HepG2 (cell line): ENCODE measurements around the gene C19orf38. TPM values are rescaled to one million over a fixed set of nuclear protein-coding genes. Genes with fewer than 3 reads are reported as not detected.

Experiments used
- ATAC-seq: fragments of 200-7000 bp; cut with Tn5 transposase; 3 replicates; pipeline ENCODE4 v1.9.1; 2020; ENCODE audit warnings: mild to moderate bottlenecking, moderate library complexity
- BruUV-seq: library from RNA; stranded (reverse); fragments of 400-500 nt; replicated peaks from 2 replicates; lab custom pipeline; 2021; lab: Mats Ljungman, UMichigan
- CTCF ChIA-PET: fragments of 300-600 bp; formaldehyde crosslinking; extraction: SDS; loops from one replicate; lab custom pipeline; 2021; ENCODE audit warnings: low total read pairs, inconsistent platforms, low intra/inter-chr PET ratio; lab: Yijun Ruan, JAX
- POLR2A ChIA-PET: fragments of 350-600 bp; sonication (Branson Sonifier 250); formaldehyde crosslinking; loops from one replicate; lab custom pipeline; 2020; ENCODE audit warnings: antibody characterized with exemption, inconsistent platforms; lab: Yijun Ruan, JAX
- DNase-seq: peaks from one replicate; pipeline ENCODE4 v3.0.0-alpha.2; 2015; ENCODE audit warnings: low spot score
- FAIRE-seq: peaks from 3 replicates; lab custom pipeline; 2011; peaks lifted over from hg19 to GRCh38; lab: Jason Lieb, UNC
- H2AFZ ChIP-seq: one replicate; pipeline ENCODE4 v1.6.1; 2011; ENCODE audit warnings: low read length, inconsistent platforms
- H3K27ac ChIP-seq: fragments of 300-600 bp; 3 replicates; pipeline ENCODE4 v1.8.0; 2011; ENCODE audit warnings: mixed run types, mild to moderate bottlenecking, mixed read lengths, low read length, inconsistent platforms; ENCODE audit not compliant: insufficient read depth; ENCODE audit errors: extremely low read length
- H3K27me3 ChIP-seq, 2 experiments: fragments of 200-600 bp in 1 of 2; 2 replicates in 1 of 2; 3 replicates in 1 of 2; pipeline versions ENCODE4 v1.6.0 to v1.8.0; 2011; ENCODE audit warnings: low read length in 2 of 2, mild to moderate bottlenecking in 2 of 2, moderate library complexity in 2 of 2, inconsistent platforms in 1 of 2; ENCODE audit not compliant: insufficient read depth in 2 of 2, control insufficient read depth in 1 of 2
- H3K36me3 ChIP-seq, 2 experiments: fragments of 200-600 bp in 1 of 2; replicated peaks in 1 of 2; 2 replicates in 1 of 2; 3 replicates in 1 of 2; pipeline versions ENCODE4 v1.5.1 to v1.8.0; 2011; ENCODE audit warnings: low read length in 2 of 2, inconsistent platforms in 1 of 2; ENCODE audit not compliant: insufficient read depth in 2 of 2, control insufficient read depth in 1 of 2
- H3K4me1 ChIP-seq: 2 replicates; pipeline ENCODE4 v1.5.1; 2012; ENCODE audit warnings: low read length, inconsistent platforms; ENCODE audit not compliant: insufficient read depth
- H3K4me2 ChIP-seq: 2 replicates; pipeline ENCODE4 v1.6.0; 2011; ENCODE audit warnings: low read depth, low read length, inconsistent platforms
- H3K4me3 ChIP-seq, 3 experiments: fragments of 200-600 bp in 1 of 3; sonication (generic), shearing (Covaris generic) in 1 of 3; replicated peaks in 1 of 3; 2 replicates each; pipeline ENCODE4 v1.5.1; 2011 to 2016; ENCODE audit warnings: low read length in 3 of 3, inconsistent platforms in 2 of 3, low read depth in 2 of 3, mild to moderate bottlenecking in 2 of 3, control low read depth in 1 of 3, mixed read lengths in 1 of 3; ENCODE audit not compliant: insufficient read depth in 1 of 3
- H3K79me2 ChIP-seq: one replicate; pipeline ENCODE4 v1.6.1; 2011; ENCODE audit warnings: low read length, inconsistent platforms; ENCODE audit not compliant: insufficient read depth
- H3K9ac ChIP-seq: 2 replicates; pipeline ENCODE4 v1.6.0; 2011; ENCODE audit warnings: mild to moderate bottlenecking, low read depth, low read length, inconsistent platforms; ENCODE audit not compliant: insufficient read depth
- H3K9me3 ChIP-seq: 2 replicates; pipeline ENCODE4 v1.5.1; 2012; ENCODE audit warnings: mild to moderate bottlenecking, low read length
- H4K20me1 ChIP-seq: 2 replicates; pipeline ENCODE4 v1.6.0; 2011; ENCODE audit warnings: inconsistent platforms, mild to moderate bottlenecking, low read length, moderate library complexity; ENCODE audit not compliant: insufficient read depth
- ARNTL ChIP-seq: sonication (generic); formaldehyde crosslinking; IDR thresholded peaks from 2 replicates; pipeline ENCODE4 v1.4.0; 2020; ENCODE audit warnings: mild to moderate bottlenecking, missing genetic modification reagents
- ATF2 ChIP-seq: sonication (generic); formaldehyde crosslinking; IDR thresholded peaks from 2 replicates; pipeline ENCODE4 v1.4.0; 2020; ENCODE audit warnings: missing genetic modification reagents
- ERF ChIP-seq: IDR thresholded peaks from 2 replicates; pipeline ENCODE4 v1.6.1; 2018; ENCODE audit warnings: missing biosample characterization, missing genetic modification reagents
- MATR3 ChIP-seq: sonication (generic); formaldehyde crosslinking; IDR thresholded peaks from 2 replicates; pipeline ENCODE4 v1.4.0; 2020; ENCODE audit warnings: missing genetic modification reagents
- MLLT10 ChIP-seq: sonication (generic); formaldehyde crosslinking; IDR thresholded peaks from 2 replicates; pipeline ENCODE4 v1.4.0; 2020; ENCODE audit warnings: missing genetic modification reagents
- NFRKB ChIP-seq: fragments of 450-650 bp; IDR thresholded peaks from 2 replicates; pipeline ENCODE4 v1.6.1; 2017
- POLR2A ChIP-seq, 2 experiments: IDR thresholded peaks; 2 replicates each; pipeline ENCODE4 v1.6.1; 2011; ENCODE audit warnings: low read depth in 2 of 2, low read length in 2 of 2, mild to moderate bottlenecking in 1 of 2, moderate library complexity in 1 of 2; ENCODE audit not compliant: insufficient read depth in 1 of 2
- RARG ChIP-seq: sonication (generic); formaldehyde crosslinking; IDR thresholded peaks from 2 replicates; pipeline ENCODE4 v1.4.0; 2020; ENCODE audit warnings: low read depth, mild to moderate bottlenecking, missing genetic modification reagents
- ZNF296 ChIP-seq: sonication (generic); formaldehyde crosslinking; conservative IDR thresholded peaks from 2 replicates; pipeline ENCODE4 v1.5.0; 2020; ENCODE audit warnings: mild to moderate bottlenecking, missing genetic modification reagents
- ZNF34 ChIP-seq: sonication (generic); formaldehyde crosslinking; IDR thresholded peaks from 2 replicates; pipeline ENCODE4 v1.4.0; 2020; ENCODE audit warnings: mild to moderate bottlenecking, missing genetic modification reagents, borderline replicate concordance
- ZNF749 ChIP-seq: sonication (generic); formaldehyde crosslinking; IDR thresholded peaks from 2 replicates; pipeline ENCODE4 v1.8.0; 2022; ENCODE audit warnings: mild to moderate bottlenecking, missing genetic modification reagents, moderate library complexity, borderline replicate concordance
- WGBS: methylation state at CpG from one replicate; pipeline ENCODE4 v1.1.6; 2017; ENCODE audit warnings: low lambda C conversion rate; 5-methylcytosine and 5-hydroxymethylcytosine counted together
- in situ Hi-C: cut with HindIII; loops from 2 replicates; pipeline ENCODE4 v1.10.0; 2017; ENCODE audit warnings: low pct_unique_long_range_greater_than_20kb; ENCODE audit not compliant: extremely low pct_ligation_motif_present
- intact Hi-C: fragments of 100-400 bp; cut with micrococcal nuclease; formaldehyde crosslinking; loops from one replicate; pipeline ENCODE4 v1.10.0; 2022; ENCODE audit not compliant: unreplicated experiment
- polyA plus RNA-seq, 8 experiments: library from polyadenylated mRNA; depleted of rRNA in 3 of 8; stranded (reverse) in 7 of 8; unstranded in 1 of 8; fragments of >200 nt; fragmentation: Illumina TruSeq in 4 of 8; extraction: Trizol in 4 of 8; gene quantifications; 2 replicates each; pipeline versions ENCODE4 v1.2.1 to v1.2.3, GENCODE V29; 2011 to 2016; ENCODE audit warnings: low read depth in 4 of 8, missing spikeins in 1 of 8, mixed read lengths in 1 of 8; ENCODE audit not compliant: insufficient read depth in 1 of 8
- total RNA-seq, 5 experiments: library from RNA; depleted of rRNA; stranded (reverse); fragments of >200 nt; fragmentation: Illumina TruSeq; extraction: Trizol; gene quantifications; 2 replicates each; pipeline ENCODE4 v1.2.3, GENCODE V29; 2016; ENCODE audit warnings: low read depth in 1 of 5
- TF ChIP-seq, protein P1 (sequence below): sonication (generic); formaldehyde crosslinking; IDR thresholded peaks from 2 replicates; pipeline ENCODE4 v1.4.0; 2020; ENCODE audit warnings: missing genetic modification reagents
- TF ChIP-seq, protein P2 (sequence below): sonication (generic); formaldehyde crosslinking; IDR thresholded peaks from 2 replicates; pipeline ENCODE4 v1.8.1; 2022; ENCODE audit warnings: mild to moderate bottlenecking, missing genetic modification reagents
- TF ChIP-seq, protein P3 (sequence below): IDR thresholded peaks from 2 replicates; pipeline ENCODE4 v1.6.1; 2016; ENCODE audit warnings: mild to moderate bottlenecking

C19orf38 gene
- total and polyA plus RNA-seq, 2 of the 13 experiments (the other 11 are each of a cell fraction or from before 2014, with no cell fraction given): 0.11 TPM; not detected in 1

DNA sequence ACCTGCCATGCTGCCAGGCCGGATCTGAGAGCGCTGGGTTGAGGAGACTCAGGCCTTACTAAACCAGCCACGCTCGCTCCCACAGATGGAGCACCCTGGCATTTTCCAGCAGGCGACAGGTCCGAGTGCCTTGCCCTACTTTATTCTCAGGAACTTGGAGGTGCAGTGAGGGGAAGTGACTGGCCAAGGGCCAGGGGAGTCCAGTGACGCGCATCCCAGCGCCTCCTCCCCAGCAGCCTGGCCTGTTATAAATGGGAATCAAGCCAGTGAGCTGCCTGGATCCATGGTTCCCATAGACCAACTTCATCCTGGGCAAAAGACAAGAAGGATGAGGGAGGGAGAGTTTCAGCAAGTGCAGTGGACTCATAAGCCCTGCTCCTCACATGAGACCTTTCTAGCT, 47.7 kb upstream of the C19orf38 start:
- no peak for FAIRE-seq
- Histone ChIP-seq H3K4me2 (no peak overlapping the region), H3K9me3 (no peaks in the 10 kb centered on the region), H2AFZ (no peak overlapping the region), H3K79me2 (no peaks in the 10 kb centered on the region), H3K27ac (no peak overlapping the region), H3K9ac (no peak overlapping the region), H3K4me3 (no peak overlapping the region), H4K20me1 (no peaks in the 10 kb centered on the region), H3K4me1 (no peaks in the 10 kb centered on the region), H3K27me3 (no peaks in the 10 kb centered on the region), H3K36me3 (peaks cover 25 to 78% of the 10 kb centered on the region in 2 experiments; a peak in 4 of 5 replicates)
- DNase-seq: no peak
- CTCF ChIA-PET: no interaction called here
- POLR2A ChIA-PET: no interaction called here
- TF ChIP-seq RARG (CRISPR knock-in tag): no peak
- TF ChIP-seq, protein P1, sequence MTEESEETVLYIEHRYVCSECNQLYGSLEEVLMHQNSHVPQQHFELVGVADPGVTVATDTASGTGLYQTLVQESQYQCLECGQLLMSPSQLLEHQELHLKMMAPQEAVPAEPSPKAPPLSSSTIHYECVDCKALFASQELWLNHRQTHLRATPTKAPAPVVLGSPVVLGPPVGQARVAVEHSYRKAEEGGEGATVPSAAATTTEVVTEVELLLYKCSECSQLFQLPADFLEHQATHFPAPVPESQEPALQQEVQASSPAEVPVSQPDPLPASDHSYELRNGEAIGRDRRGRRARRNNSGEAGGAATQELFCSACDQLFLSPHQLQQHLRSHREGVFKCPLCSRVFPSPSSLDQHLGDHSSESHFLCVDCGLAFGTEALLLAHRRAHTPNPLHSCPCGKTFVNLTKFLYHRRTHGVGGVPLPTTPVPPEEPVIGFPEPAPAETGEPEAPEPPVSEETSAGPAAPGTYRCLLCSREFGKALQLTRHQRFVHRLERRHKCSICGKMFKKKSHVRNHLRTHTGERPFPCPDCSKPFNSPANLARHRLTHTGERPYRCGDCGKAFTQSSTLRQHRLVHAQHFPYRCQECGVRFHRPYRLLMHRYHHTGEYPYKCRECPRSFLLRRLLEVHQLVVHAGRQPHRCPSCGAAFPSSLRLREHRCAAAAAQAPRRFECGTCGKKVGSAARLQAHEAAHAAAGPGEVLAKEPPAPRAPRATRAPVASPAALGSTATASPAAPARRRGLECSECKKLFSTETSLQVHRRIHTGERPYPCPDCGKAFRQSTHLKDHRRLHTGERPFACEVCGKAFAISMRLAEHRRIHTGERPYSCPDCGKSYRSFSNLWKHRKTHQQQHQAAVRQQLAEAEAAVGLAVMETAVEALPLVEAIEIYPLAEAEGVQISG: no peak
- no peak for TF ChIP-seq ZNF749
- no peak for TF ChIP-seq ZNF34 (CRISPR knock-in tag)
- no peak for TF ChIP-seq MLLT10
- ATAC-seq: no peak
- intact Hi-C loops (no loop called here), in situ Hi-C loops (no loop called here)
- WGBS: 99% methylated on average over 9 of the region's 9 CpGs
- no TSS peak for BruUV-seq

- ATAC-seq: no peak
- in situ Hi-C loops (no loop called here), intact Hi-C loops (no loop called here)
- no peak for DNase-seq
- no peak for FAIRE-seq
- no peak overlapping the region for H3K9ac ChIP-seq
- BruUV-seq: no TSS peak
- no peaks in the 10 kb centered on the region for H3K9me3 ChIP-seq
- no peaks in the 10 kb centered on the region for H4K20me1 ChIP-seq
- H3K4me3 ChIP-seq: no peak overlapping the region
- H3K79me2 ChIP-seq: no peaks in the 10 kb centered on the region
- H2AFZ ChIP-seq: no peak overlapping the region
- no peak overlapping the region for H3K27ac ChIP-seq
- CTCF ChIA-PET: no interaction called here
- no peak overlapping the region for H3K4me2 ChIP-seq
- no peaks in the 10 kb centered on the region for H3K27me3 ChIP-seq
- POLR2A ChIA-PET: no interaction called here
- H3K4me1 ChIP-seq: no peaks in the 10 kb centered on the region
- WGBS: 100% methylated on average over 2 of the region's 5 CpGs
- H3K36me3 ChIP-seq: peaks cover 22 to 63% of the 10 kb centered on the region in 2 experiments; a peak in 4 of 5 replicates
- TF ChIP-seq POLR2A (IDR thresholded peaks at IDR 0.05; ENCODE audit: insufficient read depth in 1 of 2, low read depth in 2 of 2, low read length in 2 of 2) (no peak), ERF (no peak), ATF2 (CRISPR knock-in tag) (no peak), ARNTL (CRISPR knock-in tag) (no peak), ZNF296 (CRISPR knock-in tag) (no peak), NFRKB (no peak), MATR3 (CRISPR knock-in tag) (no peak)
- TF ChIP-seq, protein P2, sequence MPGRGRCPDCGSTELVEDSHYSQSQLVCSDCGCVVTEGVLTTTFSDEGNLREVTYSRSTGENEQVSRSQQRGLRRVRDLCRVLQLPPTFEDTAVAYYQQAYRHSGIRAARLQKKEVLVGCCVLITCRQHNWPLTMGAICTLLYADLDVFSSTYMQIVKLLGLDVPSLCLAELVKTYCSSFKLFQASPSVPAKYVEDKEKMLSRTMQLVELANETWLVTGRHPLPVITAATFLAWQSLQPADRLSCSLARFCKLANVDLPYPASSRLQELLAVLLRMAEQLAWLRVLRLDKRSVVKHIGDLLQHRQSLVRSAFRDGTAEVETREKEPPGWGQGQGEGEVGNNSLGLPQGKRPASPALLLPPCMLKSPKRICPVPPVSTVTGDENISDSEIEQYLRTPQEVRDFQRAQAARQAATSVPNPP (CRISPR knock-in tag): no peak
- TF ChIP-seq, protein P3, sequence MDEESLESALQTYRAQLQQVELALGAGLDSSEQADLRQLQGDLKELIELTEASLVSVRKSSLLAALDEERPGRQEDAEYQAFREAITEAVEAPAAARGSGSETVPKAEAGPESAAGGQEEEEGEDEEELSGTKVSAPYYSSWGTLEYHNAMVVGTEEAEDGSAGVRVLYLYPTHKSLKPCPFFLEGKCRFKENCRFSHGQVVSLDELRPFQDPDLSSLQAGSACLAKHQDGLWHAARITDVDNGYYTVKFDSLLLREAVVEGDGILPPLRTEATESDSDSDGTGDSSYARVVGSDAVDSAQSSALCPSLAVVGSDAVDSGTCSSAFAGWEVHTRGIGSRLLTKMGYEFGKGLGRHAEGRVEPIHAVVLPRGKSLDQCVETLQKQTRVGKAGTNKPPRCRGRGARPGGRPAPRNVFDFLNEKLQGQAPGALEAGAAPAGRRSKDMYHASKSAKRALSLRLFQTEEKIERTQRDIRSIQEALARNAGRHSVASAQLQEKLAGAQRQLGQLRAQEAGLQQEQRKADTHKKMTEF (CRISPR knock-in tag): no peak
Measured at GRCh38 chr19:10802479-10802878, 45.7 kb upstream of the C19orf38 start.
